ENCODE results near the gene STRADA. TPM values are rescaled to one million over a fixed set of nuclear protein-coding genes. Genes with fewer than 3 reads are reported as not detected.

Gene STRADA
- total and polyA plus RNA-seq, 2 of the 8 experiments (the other 6 are each of a cell fraction or from before 2014, with no cell fraction given) = 35.6 to 43.3 TPM

GRCh38 chr17:63760771-63761539, 19.4 kb upstream of the STRADA start (continued):
- TF ChIP-seq ATF2 (IDR thresholded peaks at IDR 0.05; ENCODE audit: low read length) = no peak
- TF ChIP-seq MAX (IDR thresholded peaks at IDR 0.05) = no peak
- TF ChIP-seq POLR2A (IDR thresholded peaks at IDR 0.05; ENCODE audit: control extremely low read depth in 1 of 2, low read depth in 2 of 2, low read length in 2 of 2) = no peak
- no peak for TF ChIP-seq TEAD4 (IDR thresholded peaks at IDR 0.05; ENCODE audit: low read depth, low read length)
- TF ChIP-seq CHD7 (IDR thresholded peaks at IDR 0.05; ENCODE audit: insufficient replicate concordance, low read length) = no peak
- TF ChIP-seq CHD1 (IDR thresholded peaks at IDR 0.05; ENCODE audit: low read depth, low read length) = no peak
- no peak for TF ChIP-seq MAFK (IDR thresholded peaks at IDR 0.05; ENCODE audit: low read depth, low read length)
- no peak for TF ChIP-seq JUND (IDR thresholded peaks at IDR 0.05; ENCODE audit: low read length)
- no peak for TF ChIP-seq ASH2L (IDR thresholded peaks at IDR 0.05; ENCODE audit: low read length)

Data from H1 (cell line).